Stimulated activated naive CD4-positive, alpha-beta T cell treated with Interleukin-2 at 50 U/mL for 16 hours (primary cell): ENCODE data around the gene LAMC1.

Experiments
- DNase-seq: peaks from one replicate; lab custom pipeline; 2025; lab: John Stamatoyannopoulos, UW

The LAMC1 gene

DNA sequence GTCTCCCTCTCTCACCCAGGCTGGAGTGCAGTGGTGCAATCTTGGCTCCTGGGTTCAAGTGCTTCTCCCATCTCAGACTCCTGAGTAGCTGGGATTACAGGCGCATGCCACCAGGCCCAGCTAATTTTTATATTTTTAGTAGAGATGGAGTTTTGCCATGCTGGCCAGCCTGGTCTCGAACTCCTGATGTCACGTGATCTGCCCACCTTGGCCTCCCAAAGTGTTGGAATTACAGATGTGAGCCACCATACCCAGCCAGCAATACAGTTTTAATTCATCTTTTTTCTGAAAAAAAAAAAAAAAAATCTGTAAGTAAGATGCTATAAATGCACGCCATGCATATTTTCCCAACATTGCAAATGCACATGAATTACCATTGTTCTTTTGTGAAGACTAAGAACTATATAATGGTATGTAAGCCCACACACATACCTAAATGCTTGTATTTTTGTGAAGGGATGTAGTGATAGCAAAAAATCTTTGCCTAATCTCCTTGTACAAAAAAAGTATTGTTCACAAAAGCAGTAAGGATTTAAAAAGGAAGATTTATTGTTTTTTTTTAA is 170.8 kb downstream of the LAMC1 start:
- DNase-seq, result no peak

GRCh38 chr1:183194527-183195141 is 171.4 kb downstream of the LAMC1 start:
- no peak for DNase-seq

DNA sequence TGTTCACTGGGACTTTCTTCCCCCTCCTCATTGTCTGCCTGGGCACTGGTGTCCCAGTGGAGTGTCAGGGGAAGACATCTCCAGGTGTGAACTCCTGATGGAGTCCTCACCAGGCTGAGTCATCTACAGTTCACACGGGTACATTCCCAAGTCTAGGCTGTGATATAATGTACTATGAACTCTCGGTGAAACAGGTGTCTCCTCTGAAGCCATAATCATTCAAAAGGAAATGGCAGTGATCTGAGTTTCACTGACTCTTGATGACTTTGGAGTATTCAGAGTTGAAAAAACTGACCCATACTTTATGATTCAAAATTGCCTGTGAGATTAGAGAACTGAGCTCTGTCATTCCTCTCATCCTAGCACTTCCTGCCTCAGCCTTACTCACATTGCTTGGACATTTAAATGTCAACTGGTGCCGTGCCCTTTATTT is 171.9 kb downstream of the LAMC1 start:
- DNase-seq, result no peak
